ENCODE measurements around the gene ZNF415.
A peak's percentile ranks its signal among the peaks of the same experiment; 100 is the strongest.
"Not testable (repeated sequence)": the region's sequence is repeated elsewhere in the genome, so short reads cannot be mapped to it uniquely, and the experiment has no call there.

The ZNF415 gene

GRCh38 chr19:53132141-53132991 is at the start of gene ZNF415:
TSS of gene ZNF415 (minus strand) at chr19:53132910. CDS start at chr19:53122676, 10,234 bp downstream.
- peak; percentile 10 for DNase-seq (ENCODE audit: low read depth)

GRCh38 chr19:53182202-53182601 is 49.5 kb upstream of the ZNF415 start:
- DNase-seq (ENCODE audit: low read depth): no peak

- no peak for DNase-seq (ENCODE audit: low read depth)
These were observed 45.3 kb upstream of the ZNF415 start for GRCh38 chr19:53177986-53178385.

- DNase-seq (ENCODE audit: low read depth): no peak
These were observed 40.2 kb upstream of the ZNF415 start for GRCh38 chr19:53172889-53173288.

GRCh38 chr19:53165691-53166091 is 33.0 kb upstream of the ZNF415 start:
- DNase-seq (ENCODE audit: low read depth): no peak

GRCh38 chr19:53161123-53161522 is 28.4 kb upstream of the ZNF415 start:
- no peak for DNase-seq (ENCODE audit: low read depth)

- no peak for DNase-seq (ENCODE audit: low read depth)
These were observed 27.6 kb upstream of the ZNF415 start for GRCh38 chr19:53160350-53160749.

GRCh38 chr19:53158119-53158656 is 25.5 kb upstream of the ZNF415 start:
- peak; percentile 1 for DNase-seq (ENCODE audit: low read depth)

- no peak for DNase-seq (ENCODE audit: low read depth)
These were observed 24.9 kb upstream of the ZNF415 start for GRCh38 chr19:53157626-53158025.

- DNase-seq (ENCODE audit: low read depth): no peak
These were observed 24.1 kb upstream of the ZNF415 start for GRCh38 chr19:53156850-53157249.

- DNase-seq (ENCODE audit: low read depth): no peak
These were observed 14.9 kb upstream of the ZNF415 start for GRCh38 chr19:53147645-53148044.

GRCh38 chr19:53140351-53140750 is 7.6 kb upstream of the ZNF415 start:
- DNase-seq (ENCODE audit: low read depth): no peak

- DNase-seq (ENCODE audit: low read depth): no peak
These were observed 3.7 kb upstream of the ZNF415 start for GRCh38 chr19:53136432-53136831.

GRCh38 chr19:53131727-53132126 is 983 bp downstream of the ZNF415 start:
- no peak for DNase-seq (ENCODE audit: low read depth)

GRCh38 chr19:53131085-53131590 is 1.6 kb downstream of the ZNF415 start:
- DNase-seq (ENCODE audit: low read depth): no peak

- DNase-seq (ENCODE audit: low read depth): no peak
These were observed 2.2 kb downstream of the ZNF415 start for GRCh38 chr19:53130506-53130905.

- not testable (repeated sequence) for DNase-seq (ENCODE audit: low read depth)
These were observed 5.8 kb downstream of the ZNF415 start for GRCh38 chr19:53126733-53127526.

- DNase-seq (ENCODE audit: low read depth): no peak
These were observed 9.3 kb downstream of the ZNF415 start for GRCh38 chr19:53123400-53123799.

GRCh38 chr19:53112286-53112685 is 20.4 kb downstream of the ZNF415 start:
- no peak for DNase-seq (ENCODE audit: low read depth)

- no peak for DNase-seq (ENCODE audit: low read depth)
These were observed 23.2 kb downstream of the ZNF415 start for GRCh38 chr19:53109527-53109926.

- DNase-seq (ENCODE audit: low read depth): peak; percentile 99
These were observed 29.2 kb downstream of the ZNF415 start, which contains the start of gene ZNF160 for GRCh38 chr19:53103234-53104203. TSS of gene ZNF160 (minus strand) at chr19:53103422. CDS start at chr19:53086276, 17,146 bp downstream.

All from stimulated activated CD8-positive, alpha-beta memory T cell treated with anti-CD3 and anti-CD28 coated beads, Interleukin-15, amount 100 ng/mL, for 1 hour (primary cell).